Tibial artery (tissue), 4 donors: ENCODE results near the gene G6PC1.
"Not testable (repeated sequence)": the region's sequence is repeated elsewhere in the genome, so short reads cannot be mapped to it uniquely, and the experiment has no call there.

Experiments used
- DNase-seq, 2 donors: peaks; one replicate each; pipeline ENCODE4 v3.0.0-alpha.2; 2019
- H3K27ac ChIP-seq, 2 donors: fragments of 200-600 bp; sonication (generic) in 1 of 2; 1 replicate in 1 of 2; 2 replicates in 1 of 2; pipeline ENCODE4 v1.5.1; 2018 to 2019; ENCODE audit warnings: mild to moderate bottlenecking in 1 of 2
- H3K27me3 ChIP-seq, 2 donors: fragments of 200-600 bp; sonication (generic) in 1 of 2; one replicate each; pipeline versions ENCODE4 v1.5.1 to v1.6.0; 2016 to 2019
- H3K36me3 ChIP-seq, 3 donors: fragments of 200-600 bp; sonication (generic) in 2 of 3; one replicate each; pipeline ENCODE4 v1.5.1; 2016 to 2019; ENCODE audit warnings: mild to moderate bottlenecking in 2 of 3
- H3K4me1 ChIP-seq, 4 donors: fragments of 200-600 bp; sonication (generic) in 2 of 4; 1 replicate in 3 of 4; 2 replicates in 1 of 4; pipeline ENCODE4 v1.5.1; 2016 to 2019
- H3K4me3 ChIP-seq, 2 donors: fragments of 200-600 bp; sonication (generic) in 1 of 2; 1 replicate in 1 of 2; 2 replicates in 1 of 2; pipeline ENCODE4 v1.5.1; 2018 to 2019; ENCODE audit warnings: mild to moderate bottlenecking in 2 of 2
- H3K9me3 ChIP-seq, 3 donors: fragments of 200-600 bp; sonication (generic) in 1 of 3; one replicate each; pipeline ENCODE4 v1.5.1; 2016 to 2019
- intact Hi-C: fragments of 100-400 bp; cut with DNase I; formaldehyde crosslinking; loops from one replicate; pipeline ENCODE4 v1.15.0; 2023; ENCODE audit warnings: low total_unique reads
- TF ChIP-seq, protein P1 (sequence below), 2 experiments: fragments of 200-600 bp in 1 of 2; fragments of 450-650 bp in 1 of 2; IDR thresholded peaks; one replicate each; pipeline ENCODE4 v1.5.1; 2017 to 2019; ENCODE audit warnings: antibody characterized with exemption in 2 of 2, mild to moderate bottlenecking in 1 of 2, moderate library complexity in 1 of 2

Gene G6PC1

DNA sequence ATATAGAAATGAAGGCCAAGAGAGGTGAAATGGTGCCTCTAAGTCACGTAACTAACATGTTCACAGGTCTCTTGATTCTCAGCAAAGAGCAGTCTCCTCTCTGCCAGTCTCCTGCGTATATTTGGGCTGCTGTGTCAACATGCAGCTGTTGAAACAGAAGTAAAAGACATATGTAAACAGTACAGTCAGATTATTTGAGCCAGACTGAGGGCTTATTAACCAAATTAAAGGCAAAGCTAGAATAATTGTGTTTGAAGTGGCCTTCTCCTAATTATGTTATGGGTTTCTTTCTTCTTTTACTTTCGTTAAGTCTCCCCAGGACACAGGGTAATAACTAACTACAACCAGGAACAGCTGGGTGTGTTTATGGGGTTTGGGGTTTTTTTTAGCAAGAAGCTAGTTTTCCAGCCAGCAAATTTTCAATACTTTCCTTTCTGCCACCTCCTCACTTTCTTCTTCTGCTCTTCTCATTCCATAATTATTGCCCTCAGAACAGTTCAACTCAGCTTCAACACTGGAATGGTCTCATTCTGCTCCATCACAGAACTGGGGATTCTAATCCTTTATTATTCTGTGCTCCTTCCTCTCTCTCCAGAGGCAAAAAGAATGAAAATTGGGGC, 18.4 kb downstream of the G6PC1 start:
- TF ChIP-seq, protein P1, sequence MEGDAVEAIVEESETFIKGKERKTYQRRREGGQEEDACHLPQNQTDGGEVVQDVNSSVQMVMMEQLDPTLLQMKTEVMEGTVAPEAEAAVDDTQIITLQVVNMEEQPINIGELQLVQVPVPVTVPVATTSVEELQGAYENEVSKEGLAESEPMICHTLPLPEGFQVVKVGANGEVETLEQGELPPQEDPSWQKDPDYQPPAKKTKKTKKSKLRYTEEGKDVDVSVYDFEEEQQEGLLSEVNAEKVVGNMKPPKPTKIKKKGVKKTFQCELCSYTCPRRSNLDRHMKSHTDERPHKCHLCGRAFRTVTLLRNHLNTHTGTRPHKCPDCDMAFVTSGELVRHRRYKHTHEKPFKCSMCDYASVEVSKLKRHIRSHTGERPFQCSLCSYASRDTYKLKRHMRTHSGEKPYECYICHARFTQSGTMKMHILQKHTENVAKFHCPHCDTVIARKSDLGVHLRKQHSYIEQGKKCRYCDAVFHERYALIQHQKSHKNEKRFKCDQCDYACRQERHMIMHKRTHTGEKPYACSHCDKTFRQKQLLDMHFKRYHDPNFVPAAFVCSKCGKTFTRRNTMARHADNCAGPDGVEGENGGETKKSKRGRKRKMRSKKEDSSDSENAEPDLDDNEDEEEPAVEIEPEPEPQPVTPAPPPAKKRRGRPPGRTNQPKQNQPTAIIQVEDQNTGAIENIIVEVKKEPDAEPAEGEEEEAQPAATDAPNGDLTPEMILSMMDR (IDR thresholded peaks at IDR 0.05), result no peak
- intact Hi-C loops, result no loop called here

DNA sequence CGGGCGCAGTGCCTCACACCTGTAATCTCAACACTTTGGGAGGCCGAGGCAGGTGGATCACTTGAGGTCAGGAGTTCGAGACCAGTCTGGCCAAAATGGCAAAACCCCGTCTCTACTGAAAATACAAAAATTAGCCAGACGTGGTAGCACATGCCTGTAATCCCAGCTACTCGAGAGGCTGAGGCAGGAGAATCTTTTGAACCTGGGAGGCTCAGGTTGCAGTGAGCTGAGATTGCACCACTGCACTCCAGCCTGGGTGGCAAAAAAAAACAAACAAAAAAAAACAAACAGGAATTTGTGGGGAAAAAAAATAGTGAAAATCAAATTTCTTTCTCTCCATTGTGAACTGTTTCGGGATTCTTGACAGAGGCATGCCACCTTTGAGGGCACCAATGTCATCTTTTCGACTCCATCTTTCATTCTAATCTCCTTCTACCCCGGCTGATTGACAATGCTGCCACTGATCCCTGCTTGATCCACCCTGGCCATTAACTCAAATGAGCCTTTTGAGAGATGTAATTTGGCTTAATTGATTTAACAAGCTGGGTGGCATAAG, 19.0 kb downstream of the G6PC1 start:
- H3K4me3 ChIP-seq, H3K36me3 ChIP-seq, intact Hi-C loops, H3K27me3 ChIP-seq, H3K9me3 ChIP-seq, DNase-seq: not testable (repeated sequence)
- Histone ChIP-seq H3K27ac (peak overlapping the region; percentile 58 to 74), H3K4me1 (peaks cover 0 to 50% (median 24%) of the 10 kb centered on the region in 4 donors)

More for the DNA sequence above, 18.4 kb downstream of the G6PC1 start:
- Histone ChIP-seq H3K27me3 (no peaks in the 10 kb centered on the region), H3K36me3 (no peaks in the 10 kb centered on the region), H3K4me3 (peak overlapping the region in 1 of 2 donors; percentile 18), H3K4me1 (peaks cover 0 to 49% (median 24%) of the 10 kb centered on the region in 4 donors), H3K9me3 (no peaks in the 10 kb centered on the region), H3K27ac (peak overlapping the region; percentile 51 to 74)
- no peak for DNase-seq

DNA sequence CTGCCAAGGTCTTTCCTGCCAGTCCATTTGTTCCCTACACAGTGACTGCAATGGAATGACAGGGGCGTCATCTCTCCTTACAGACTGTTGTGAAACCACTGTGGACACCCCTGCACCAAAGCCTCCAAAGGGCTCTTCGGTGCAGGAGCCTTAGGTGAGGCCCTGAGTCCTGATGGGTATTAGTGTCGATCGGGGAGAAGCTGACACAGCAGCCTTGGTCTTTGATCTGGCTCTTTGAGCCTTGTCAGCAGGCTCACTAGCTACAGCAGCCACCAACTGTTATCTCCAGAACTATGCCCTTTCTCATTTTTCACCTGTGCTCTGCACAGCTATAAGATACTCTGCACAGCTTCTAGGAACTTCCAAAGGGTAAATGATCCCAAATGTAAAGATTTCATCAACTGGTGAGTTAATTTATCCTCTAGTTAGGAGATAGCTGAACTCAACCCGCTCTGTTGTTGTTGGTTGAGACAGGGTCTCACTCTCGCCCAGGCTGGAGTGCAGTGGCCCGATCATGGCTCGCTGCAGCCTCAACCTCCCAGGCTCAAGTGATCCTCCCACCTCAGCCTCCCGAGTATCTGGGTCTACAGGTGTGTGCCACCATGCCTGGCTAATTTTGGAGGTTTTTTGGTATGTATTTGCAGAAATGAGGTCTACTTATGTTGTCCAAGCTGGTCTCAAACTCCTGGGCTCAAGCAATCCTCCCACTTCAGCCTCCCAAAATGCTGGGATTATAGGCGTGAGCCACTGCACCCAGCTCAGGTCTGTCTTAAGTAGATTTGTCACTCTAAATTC, 19.7 kb downstream of the G6PC1 start:
- H3K9me3 ChIP-seq, result no peaks in the 10 kb centered on the region
- peaks cover 0 to 50% (median 24%) of the 10 kb centered on the region in 4 donors for H3K4me1 ChIP-seq
- TF ChIP-seq, protein P1 (IDR thresholded peaks at IDR 0.05), result no peak
- no peak for DNase-seq
- no peaks in the 10 kb centered on the region for H3K27me3 ChIP-seq
- intact Hi-C loops, result no loop called here
- H3K4me3 ChIP-seq, result no peak overlapping the region
- peak overlapping the region; percentile 58 to 74 for H3K27ac ChIP-seq
- H3K36me3 ChIP-seq, result no peaks in the 10 kb centered on the region

DNA sequence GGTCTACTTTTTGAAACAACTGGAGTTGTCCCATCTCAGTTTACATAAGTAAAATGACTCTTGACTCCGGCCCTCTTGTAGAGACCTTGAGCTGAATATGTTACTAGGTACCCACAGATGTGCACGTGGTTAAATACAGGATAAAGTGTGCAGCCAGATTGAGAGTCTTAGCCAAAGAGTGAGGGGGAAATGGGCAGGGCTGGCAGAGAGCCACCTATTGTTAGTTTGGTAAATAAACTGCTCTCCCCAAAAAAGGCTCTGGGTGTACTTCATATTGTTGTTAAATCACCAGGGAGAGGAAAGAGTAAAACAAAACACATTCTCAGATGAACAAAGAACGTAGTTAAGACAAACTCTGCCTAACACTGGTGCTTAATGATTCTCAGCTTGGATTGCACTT, 20.3 kb downstream of the G6PC1 start:
- intact Hi-C loops, result no loop called here
- H3K9me3 ChIP-seq, result no peaks in the 10 kb centered on the region
- H3K4me1 ChIP-seq, result peaks cover 0 to 50% (median 24%) of the 10 kb centered on the region in 4 donors
- TF ChIP-seq, protein P1 (IDR thresholded peaks at IDR 0.05), result no peak
- peak overlapping the region; percentile 58 to 74 for H3K27ac ChIP-seq
- H3K4me3 ChIP-seq, result no peak overlapping the region
- no peaks in the 10 kb centered on the region for H3K36me3 ChIP-seq
- H3K27me3 ChIP-seq, result no peaks in the 10 kb centered on the region
- no peak for DNase-seq

DNA sequence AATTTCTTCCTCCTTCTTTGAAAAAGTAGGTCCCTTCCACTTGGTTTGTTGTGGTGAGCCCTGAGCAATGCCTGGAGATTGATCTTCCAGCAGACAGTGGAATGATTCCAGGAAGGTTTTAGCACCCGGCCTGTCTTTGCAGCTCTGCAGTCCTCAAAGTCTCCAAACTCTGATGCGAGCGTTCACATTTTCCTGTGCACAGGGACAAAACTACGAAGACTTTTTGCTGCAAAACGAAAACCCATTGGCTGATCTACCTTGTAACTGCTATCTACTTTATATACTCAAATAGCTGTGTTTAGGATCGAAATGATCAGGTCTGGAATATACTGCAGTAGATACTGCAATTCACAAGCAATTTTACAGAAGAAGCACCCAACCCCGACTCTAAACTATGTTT, 21.7 kb downstream of the G6PC1 start:
- peak overlapping the region in 1 of 2 donors; percentile 13 for H3K4me3 ChIP-seq
- H3K27ac ChIP-seq, result peak overlapping the region; percentile 58 to 74
- peaks cover 0 to 50% (median 24%) of the 10 kb centered on the region in 4 donors for H3K4me1 ChIP-seq
- no peaks in the 10 kb centered on the region for H3K9me3 ChIP-seq
- H3K36me3 ChIP-seq, result no peaks in the 10 kb centered on the region
- DNase-seq, result no peak
- intact Hi-C loops, result loop anchor here (2.0 kb wide), 1 partner anchor 75 kb away; no protein-coding TSS in a partner anchor
- TF ChIP-seq, protein P1 (IDR thresholded peaks at IDR 0.05), result no peak
- H3K27me3 ChIP-seq, result no peaks in the 10 kb centered on the region

DNA sequence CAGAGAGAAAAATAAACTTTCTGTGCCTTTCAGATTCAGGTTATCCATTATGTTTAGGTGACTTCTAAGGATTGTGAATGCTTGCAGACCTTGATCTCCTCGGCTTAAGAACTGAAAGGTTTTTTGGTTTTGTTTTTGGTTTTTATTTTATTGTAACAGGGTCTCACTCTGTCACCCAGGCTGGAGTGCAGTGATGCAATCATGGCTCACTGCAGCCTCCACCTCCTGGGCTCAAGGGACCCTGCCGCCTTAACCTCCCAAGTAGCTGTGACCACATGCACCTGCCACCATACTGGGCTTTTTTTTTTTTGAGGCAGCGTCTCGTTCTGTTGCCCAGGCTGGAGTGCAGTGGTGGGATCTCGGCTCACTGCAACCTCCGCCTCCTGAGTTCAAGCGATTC, 22.9 kb downstream of the G6PC1 start:
- peak in 1 of 2 donors; percentile 31 for DNase-seq
- H3K9me3 ChIP-seq, H3K36me3 ChIP-seq, H3K4me3 ChIP-seq, H3K27me3 ChIP-seq: not testable (repeated sequence)
- intact Hi-C loops, result loop anchor here (2.0 kb wide), 1 partner anchor 77 kb away; no protein-coding TSS in a partner anchor
- peak overlapping the region; percentile 58 to 74 for H3K27ac ChIP-seq
- peaks cover 0 to 52% (median 24%) of the 10 kb centered on the region in 4 donors for H3K4me1 ChIP-seq
